GM19025 (cell line): ENCODE results near the gene POLK.
"Not testable (repeated sequence)": the region's sequence is repeated elsewhere in the genome, so short reads cannot be mapped to it uniquely, and the experiment has no call there.

Source experiments
- ATAC-seq: cut with Tn5 transposase; IDR thresholded peaks from one replicate; pipeline ENCODE4 v1.9.1; 2021; ENCODE audit warnings: mild to moderate bottlenecking, low read depth, moderate library complexity; ENCODE audit not compliant: unreplicated experiment

The POLK gene

GRCh38 chr5:75545131-75545530, 33.4 kb downstream of the POLK start:
- ATAC-seq, result no peak

GRCh38 chr5:75546830-75547229, 35.1 kb downstream of the POLK start:
- ATAC-seq, result no peak

DNA sequence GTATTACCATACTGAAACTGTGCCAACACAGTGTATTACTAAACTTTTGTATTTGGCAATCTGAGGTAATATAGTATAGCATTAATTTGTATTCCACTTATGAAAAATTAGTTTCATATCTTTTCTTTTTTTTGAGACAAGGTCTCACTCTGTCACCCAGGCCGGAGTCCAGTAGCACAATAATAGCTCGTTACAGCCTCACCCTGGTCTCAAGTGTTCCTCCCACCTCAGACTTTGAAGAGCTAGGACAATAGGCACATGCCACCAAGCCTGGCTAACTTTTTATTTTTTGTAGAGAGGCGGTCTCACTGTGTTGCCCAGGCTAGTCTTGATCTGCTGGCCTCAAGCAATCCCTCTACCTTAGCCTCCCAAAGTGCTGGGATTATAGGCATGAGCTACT, 36.1 kb downstream of the POLK start:
- ATAC-seq, result no peak

DNA sequence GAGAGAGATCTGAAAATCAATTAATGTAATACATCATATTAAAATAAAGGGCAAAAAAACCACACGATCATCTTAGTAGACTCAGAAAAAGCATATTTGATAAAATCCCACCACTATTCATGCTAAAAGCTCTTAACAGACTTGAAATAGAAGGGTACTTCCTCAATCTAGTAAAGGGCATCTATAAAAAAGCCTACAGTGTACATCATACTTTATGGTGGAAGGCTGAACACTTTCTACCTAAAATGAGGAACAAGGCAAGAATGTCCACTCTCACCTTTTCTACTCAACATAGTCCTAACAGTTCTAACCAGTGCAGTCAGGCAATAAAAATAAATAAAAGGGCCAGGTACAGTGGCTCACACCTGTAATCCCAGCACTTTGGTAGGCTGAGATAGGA, 38.9 kb downstream of the POLK start:
- ATAC-seq, result no peak

GRCh38 chr5:75551471-75551870, 39.8 kb downstream of the POLK start:
- ATAC-seq, result no peak

DNA sequence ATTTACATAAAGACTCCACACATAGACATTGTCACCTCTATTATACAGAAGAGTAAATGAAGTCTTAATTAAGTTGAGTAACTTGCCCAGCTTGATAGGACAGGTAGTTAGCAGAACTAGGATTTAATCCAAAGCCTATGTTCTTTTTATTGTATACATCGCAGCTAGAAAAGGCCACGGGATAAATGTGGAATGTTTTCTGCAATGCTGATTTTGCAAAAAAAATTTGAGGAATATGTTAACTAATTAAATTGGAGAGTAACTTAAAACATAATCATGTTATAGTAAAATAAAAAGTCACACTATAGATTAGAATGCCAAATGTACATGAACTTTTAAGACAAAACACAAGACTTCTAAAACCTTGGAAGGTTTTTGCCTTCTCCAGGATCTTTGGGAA, 41.1 kb downstream of the POLK start:
- no peak for ATAC-seq

- ATAC-seq, result no peak
Measured at GRCh38 chr5:75553358-75553757, 41.7 kb downstream of the POLK start.

DNA sequence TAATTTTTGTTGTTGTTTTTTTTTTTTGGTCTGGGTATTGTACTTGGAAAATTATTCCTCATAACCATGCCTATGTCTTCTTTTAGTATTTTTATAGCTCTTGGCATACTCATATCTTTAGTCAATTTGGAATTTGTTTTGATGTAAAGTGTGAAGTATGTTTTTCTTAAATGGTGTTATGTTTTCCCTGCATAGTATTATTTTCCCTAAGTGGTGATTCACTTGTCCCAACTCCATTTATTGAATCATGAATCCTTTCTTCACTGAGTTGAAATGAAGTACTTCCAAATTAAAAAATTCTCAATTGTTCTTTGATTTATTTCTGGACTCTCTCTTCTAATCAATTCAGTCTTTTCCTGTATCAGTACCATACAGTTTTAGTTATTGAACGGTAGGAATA, 46.5 kb downstream of the POLK start:
- no peak for ATAC-seq

- ATAC-seq, result no peak
Measured at GRCh38 chr5:75558981-75559632, 47.4 kb downstream of the POLK start.

DNA sequence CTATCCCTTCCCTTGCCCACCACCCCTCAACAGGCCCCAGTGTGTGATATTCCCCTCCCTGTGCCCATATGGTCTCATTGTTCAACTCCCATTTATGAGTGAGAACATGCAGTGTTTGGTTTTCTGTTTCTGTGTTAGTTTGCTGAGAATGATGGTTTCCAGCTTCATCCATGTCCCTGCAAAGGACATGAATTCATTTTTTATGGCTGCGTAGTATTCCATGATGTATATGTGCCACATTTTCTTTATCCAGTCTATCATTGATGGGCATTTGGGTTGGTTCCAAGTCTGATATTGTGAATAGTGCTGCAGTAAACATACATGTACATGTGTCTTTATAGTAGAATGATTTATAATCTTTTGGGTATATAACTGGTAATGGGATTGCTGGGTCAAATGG, 49.0 kb downstream of the POLK start:
- not testable (repeated sequence) for ATAC-seq

- not testable (repeated sequence) for ATAC-seq
Measured at GRCh38 chr5:75565991-75566709, 54.5 kb downstream of the POLK start.

GRCh38 chr5:75566710-75567309, 55.1 kb downstream of the POLK start:
- peak; percentile 78 for ATAC-seq

GRCh38 chr5:75567710-75568109, 56.0 kb downstream of the POLK start:
- peak; percentile 39 for ATAC-seq

DNA sequence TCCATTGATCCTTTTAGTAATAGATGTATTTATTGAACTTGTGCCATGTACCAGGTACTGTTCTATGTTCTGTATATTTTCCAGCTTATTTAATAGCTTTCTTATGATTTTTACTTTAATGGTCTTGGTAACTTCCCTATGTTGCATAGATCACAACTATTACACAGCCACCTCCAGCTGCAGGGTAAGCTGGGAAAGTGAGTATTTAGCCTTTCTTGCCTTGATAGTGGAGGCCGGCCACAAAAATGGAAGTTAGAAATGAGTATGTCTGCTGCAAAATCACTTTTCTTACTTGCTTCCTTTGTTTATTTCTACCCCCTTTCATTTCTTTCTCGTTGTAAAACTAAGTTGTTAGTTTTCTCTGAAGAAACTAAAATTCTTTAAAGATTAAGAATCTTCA, 56.5 kb downstream of the POLK start:
- ATAC-seq, result no peak

DNA sequence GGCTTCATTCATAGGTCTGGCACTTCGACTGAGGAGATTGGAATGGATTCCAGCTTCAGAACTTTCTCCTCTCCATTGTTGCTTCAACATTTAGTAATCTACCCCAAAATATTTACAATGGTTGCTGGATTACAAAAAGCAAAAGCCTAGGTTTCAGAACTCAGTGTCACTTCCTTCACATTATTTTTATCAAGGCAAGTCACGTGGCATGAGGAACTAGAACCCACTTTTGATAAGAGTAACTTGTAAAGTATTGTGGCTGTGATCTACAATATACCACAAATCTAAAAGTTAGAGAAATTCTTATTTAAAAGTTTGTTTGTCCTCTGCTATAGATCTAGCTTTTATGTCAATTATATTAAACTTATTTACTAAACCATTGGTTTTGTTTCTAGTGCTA, 59.9 kb downstream of the POLK start:
- ATAC-seq, result no peak

- ATAC-seq, result peak; percentile 5
Measured at GRCh38 chr5:75574791-75575190, 63.1 kb downstream of the POLK start.

DNA sequence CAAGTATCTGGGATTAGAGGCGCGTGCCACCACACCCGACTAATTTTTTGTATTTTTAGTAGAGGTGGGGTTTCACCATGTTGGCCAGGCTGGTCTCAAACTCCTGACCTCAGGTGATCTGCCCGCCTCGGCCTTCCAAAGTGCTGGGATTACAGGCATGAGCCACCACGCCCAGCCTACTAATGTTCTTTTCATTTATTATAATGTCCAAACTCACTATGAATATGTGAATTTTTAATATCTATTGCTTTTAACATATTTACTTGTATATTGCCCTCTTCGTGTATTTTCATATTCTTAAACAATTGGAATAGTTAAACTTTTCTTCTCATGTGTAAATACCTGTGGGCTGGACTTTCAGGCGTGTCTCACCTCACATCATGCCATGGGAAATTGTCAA, 66.6 kb downstream of the POLK start:
- ATAC-seq, result not testable (repeated sequence)

DNA sequence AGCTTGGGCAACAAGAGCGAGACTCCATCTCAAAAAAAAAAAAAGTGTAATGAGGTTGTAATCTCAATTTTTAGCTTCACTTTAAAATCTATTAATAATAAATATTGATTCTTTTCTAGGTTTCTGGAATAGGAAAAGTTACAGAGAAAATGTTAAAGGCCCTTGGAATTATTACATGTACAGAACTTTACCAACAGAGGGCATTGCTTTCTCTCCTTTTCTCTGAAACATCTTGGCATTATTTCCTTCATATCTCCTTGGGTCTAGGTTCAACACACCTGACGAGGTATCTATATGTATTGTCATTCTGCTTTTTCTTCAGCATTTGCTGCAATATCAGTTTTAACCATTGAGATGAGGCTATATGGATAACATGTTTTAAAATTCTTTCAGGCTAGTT, 73.0 kb downstream of the POLK start:
- ATAC-seq, result no peak

DNA sequence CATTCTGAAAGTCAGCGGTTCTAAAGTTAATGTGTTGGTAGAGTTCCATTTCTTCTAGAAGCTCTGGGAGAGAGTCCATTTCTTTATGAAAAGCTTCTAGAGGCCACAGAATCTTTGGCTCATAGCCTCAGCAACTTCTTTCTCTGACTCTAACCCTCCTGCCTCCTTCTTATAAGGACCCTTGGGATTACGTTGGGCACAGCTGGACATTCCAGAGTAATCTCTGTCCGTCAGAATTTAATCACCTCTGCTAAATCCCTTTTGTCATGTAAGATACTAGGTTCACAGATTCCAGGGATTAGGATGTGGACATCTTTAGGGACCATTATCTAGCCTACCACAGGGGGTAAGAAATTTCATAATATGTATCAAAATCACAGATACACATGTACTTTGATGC, 77.0 kb downstream of the POLK start:
- ATAC-seq, result no peak

DNA sequence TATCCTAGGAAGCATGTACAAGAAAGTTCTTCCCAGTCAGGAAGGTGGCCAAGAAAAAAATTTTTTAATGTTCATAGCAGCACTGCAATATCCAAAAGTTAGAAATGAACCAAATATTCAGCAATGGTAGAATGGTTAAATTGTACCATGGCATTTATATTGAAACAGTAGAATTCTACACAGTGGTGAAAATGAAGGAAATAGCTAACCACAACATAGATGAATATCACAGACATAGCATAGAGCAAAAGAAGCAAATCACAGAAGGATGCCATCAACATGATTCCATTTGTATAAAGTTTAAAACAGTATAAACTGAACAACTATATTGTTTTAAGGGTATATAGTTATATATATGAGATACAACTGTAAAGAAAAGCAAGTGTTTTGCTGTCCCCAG, 88.8 kb downstream of the POLK start:
- no peak for ATAC-seq

DNA sequence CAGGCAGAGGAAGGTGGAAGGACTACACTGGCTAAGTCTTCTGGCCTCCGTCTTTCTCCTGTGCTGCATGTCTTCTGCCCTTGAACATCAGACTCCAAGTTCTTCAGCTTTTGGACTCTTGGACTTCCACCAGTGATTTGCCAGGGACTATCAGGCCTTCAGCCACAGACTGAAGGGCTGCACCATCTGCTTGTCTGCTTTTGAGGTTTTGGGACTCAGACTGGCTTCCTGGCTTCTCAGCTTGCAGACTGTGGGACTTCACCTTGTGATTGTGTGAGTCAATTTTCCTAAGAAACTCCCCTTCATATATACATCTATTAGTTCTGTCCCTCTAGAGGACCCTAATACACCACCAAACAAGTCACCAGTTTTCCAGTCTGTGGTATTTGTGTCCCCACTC, 89.9 kb downstream of the POLK start:
- no peak for ATAC-seq

DNA sequence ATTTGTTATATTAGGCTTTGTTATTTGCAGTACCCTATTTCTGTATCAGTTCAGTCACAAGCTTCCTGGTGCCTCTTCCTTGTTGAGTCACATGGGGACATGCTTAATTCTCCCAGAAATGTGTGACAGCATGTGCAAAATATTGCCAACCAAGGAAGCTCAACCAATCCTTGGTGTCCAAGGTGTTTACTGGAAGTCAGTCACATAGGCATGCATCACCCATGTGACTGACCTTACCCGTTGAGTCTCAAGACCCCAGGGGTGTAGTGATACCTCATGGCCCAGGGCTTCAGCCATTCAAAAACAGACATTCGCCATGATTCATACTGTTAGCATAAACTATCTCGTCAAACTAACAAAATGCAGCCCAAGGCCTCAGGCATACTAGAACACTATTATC, 90.3 kb downstream of the POLK start:
- no peak for ATAC-seq
